ENCODE data around the gene PLCB2. TPM values are rescaled to one million over a fixed set of nuclear protein-coding genes. Genes with fewer than 3 reads are reported as not detected.

The PLCB2 gene
- total RNA-seq, 1 donor from 2014 or later: 3.7 TPM

GRCh38 chr15:40253167-40253790, 54.5 kb downstream of the PLCB2 start:
- Histone ChIP-seq H3K4me3 (ENCODE audit: insufficient read depth, low read depth, low read length) (peak overlapping the region; percentile 43), H2AFZ (ENCODE audit: low read depth, low read length) (peak overlapping the region; percentile 43)
- no peak for FAIRE-seq

GRCh38 chr15:40252438-40253166, 55.1 kb downstream of the PLCB2 start:
- Histone ChIP-seq H3K9me3 (ENCODE audit: insufficient read depth, low read depth, low read length) (no peaks in the 10 kb centered on the region), H3K9ac (ENCODE audit: low read length) (peak overlapping the region; percentile 30), H3K4me1 (ENCODE audit: insufficient read depth, low read length) (peaks cover 36% of the 10 kb centered on the region), H3K27ac (ENCODE audit: low read depth, low read length) (no peak overlapping the region), H2AFZ (ENCODE audit: low read depth, low read length) (peak overlapping the region; percentile 43), H3K36me3 (ENCODE audit: insufficient read depth, low read length) (no peaks in the 10 kb centered on the region), H3K79me2 (ENCODE audit: insufficient read depth, low read length) (no peaks in the 10 kb centered on the region), H3K4me2 (ENCODE audit: low read length) (peak overlapping the region; percentile 80), H4K20me1 (ENCODE audit: insufficient read depth, low read length) (no peaks in the 10 kb centered on the region), H3K4me3 (ENCODE audit: insufficient read depth, low read depth, low read length) (peak overlapping the region; percentile 43), H3K27me3 (ENCODE audit: insufficient read depth, low read length) (peaks cover 31% of the 10 kb centered on the region)
- DNase-seq (ENCODE audit: low read depth) (no peak), FAIRE-seq (no peak)
- Mint-ChIP-seq H3K36me3 (ENCODE audit: low read depth, unreplicated experiment) (no peaks in the 10 kb centered on the region), H3K4me3 (ENCODE audit: unreplicated experiment) (no peak overlapping the region), H3K27me3 (ENCODE audit: low read depth, unreplicated experiment) (peaks cover 38% of the 10 kb centered on the region), H3K9me3 (ENCODE audit: unreplicated experiment) (no peaks in the 10 kb centered on the region), H3K4me1 (ENCODE audit: low read depth, unreplicated experiment) (peaks cover 24% of the 10 kb centered on the region), H3K27ac (ENCODE audit: unreplicated experiment) (no peak overlapping the region)
- no peak for TF ChIP-seq CTCF (IDR thresholded peaks at IDR 0.05; ENCODE audit: insufficient read depth, low read depth, low read length)
- TF ChIP-seq EZH2 (IDR thresholded peaks at IDR 0.05; ENCODE audit: insufficient read depth, low read length): peak; percentile 95

More at GRCh38 chr15:40253167-40253790, 54.5 kb downstream of the PLCB2 start:
- peak; percentile 17 for TF ChIP-seq EZH2 (IDR thresholded peaks at IDR 0.05; ENCODE audit: insufficient read depth, low read length)
- no peak for TF ChIP-seq CTCF (IDR thresholded peaks at IDR 0.05; ENCODE audit: insufficient read depth, low read depth, low read length)
- Histone ChIP-seq H3K9ac (ENCODE audit: low read length) (peak overlapping the region; percentile 30), H3K4me1 (ENCODE audit: insufficient read depth, low read length) (peaks cover 43% of the 10 kb centered on the region), H4K20me1 (ENCODE audit: insufficient read depth, low read length) (no peaks in the 10 kb centered on the region), H3K79me2 (ENCODE audit: insufficient read depth, low read length) (no peaks in the 10 kb centered on the region), H3K36me3 (ENCODE audit: insufficient read depth, low read length) (no peaks in the 10 kb centered on the region), H3K9me3 (ENCODE audit: insufficient read depth, low read depth, low read length) (no peaks in the 10 kb centered on the region), H3K4me2 (ENCODE audit: low read length) (peak overlapping the region; percentile 80), H3K27me3 (ENCODE audit: insufficient read depth, low read length) (peaks cover 31% of the 10 kb centered on the region), H3K27ac (ENCODE audit: low read depth, low read length) (no peak overlapping the region)
- no peak overlapping the region for H3K4me3 Mint-ChIP-seq (ENCODE audit: unreplicated experiment)
- no peak overlapping the region for H3K27ac Mint-ChIP-seq (ENCODE audit: unreplicated experiment)
- no peaks in the 10 kb centered on the region for H3K9me3 Mint-ChIP-seq (ENCODE audit: unreplicated experiment)
- peaks cover 30% of the 10 kb centered on the region for H3K4me1 Mint-ChIP-seq (ENCODE audit: low read depth, unreplicated experiment)
- no peak for DNase-seq (ENCODE audit: low read depth)
- H3K36me3 Mint-ChIP-seq (ENCODE audit: low read depth, unreplicated experiment): no peaks in the 10 kb centered on the region
- H3K27me3 Mint-ChIP-seq (ENCODE audit: low read depth, unreplicated experiment): peaks cover 38% of the 10 kb centered on the region

GRCh38 chr15:40252141-40252437, 55.6 kb downstream of the PLCB2 start:
- no peak overlapping the region for H2AFZ ChIP-seq (ENCODE audit: low read depth, low read length)

More at GRCh38 chr15:40252141-40252437, 55.6 kb downstream of the PLCB2 start:
- H3K27me3 ChIP-seq (ENCODE audit: insufficient read depth, low read length): peaks cover 31% of the 10 kb centered on the region
- no peak overlapping the region for H3K27ac ChIP-seq (ENCODE audit: low read depth, low read length)
- H3K9me3 Mint-ChIP-seq (ENCODE audit: unreplicated experiment): no peaks in the 10 kb centered on the region
- no peaks in the 10 kb centered on the region for H3K36me3 Mint-ChIP-seq (ENCODE audit: low read depth, unreplicated experiment)
- peaks cover 32% of the 10 kb centered on the region for H3K4me1 ChIP-seq (ENCODE audit: insufficient read depth, low read length)
- peaks cover 21% of the 10 kb centered on the region for H3K4me1 Mint-ChIP-seq (ENCODE audit: low read depth, unreplicated experiment)
- no peaks in the 10 kb centered on the region for H3K9me3 ChIP-seq (ENCODE audit: insufficient read depth, low read depth, low read length)
- TF ChIP-seq CTCF (IDR thresholded peaks at IDR 0.05; ENCODE audit: insufficient read depth, low read depth, low read length): no peak
- TF ChIP-seq EZH2 (IDR thresholded peaks at IDR 0.05; ENCODE audit: insufficient read depth, low read length): no peak
- H3K79me2 ChIP-seq (ENCODE audit: insufficient read depth, low read length): no peaks in the 10 kb centered on the region
- DNase-seq (ENCODE audit: low read depth) (no peak), FAIRE-seq (no peak)
- no peak overlapping the region for H3K27ac Mint-ChIP-seq (ENCODE audit: unreplicated experiment)
- H3K36me3 ChIP-seq (ENCODE audit: insufficient read depth, low read length): no peaks in the 10 kb centered on the region
- peak overlapping the region; percentile 80 for H3K4me2 ChIP-seq (ENCODE audit: low read length)
- peaks cover 42% of the 10 kb centered on the region for H3K27me3 Mint-ChIP-seq (ENCODE audit: low read depth, unreplicated experiment)
- H3K4me3 Mint-ChIP-seq (ENCODE audit: unreplicated experiment): no peak overlapping the region
- no peaks in the 10 kb centered on the region for H4K20me1 ChIP-seq (ENCODE audit: insufficient read depth, low read length)
- H3K4me3 ChIP-seq (ENCODE audit: insufficient read depth, low read depth, low read length): no peak overlapping the region
- no peak overlapping the region for H3K9ac ChIP-seq (ENCODE audit: low read length)

All from astrocyte (in vitro differentiated cells and primary cell).